ENCODE measurements around the gene CDH23.

Gene CDH23

DNA sequence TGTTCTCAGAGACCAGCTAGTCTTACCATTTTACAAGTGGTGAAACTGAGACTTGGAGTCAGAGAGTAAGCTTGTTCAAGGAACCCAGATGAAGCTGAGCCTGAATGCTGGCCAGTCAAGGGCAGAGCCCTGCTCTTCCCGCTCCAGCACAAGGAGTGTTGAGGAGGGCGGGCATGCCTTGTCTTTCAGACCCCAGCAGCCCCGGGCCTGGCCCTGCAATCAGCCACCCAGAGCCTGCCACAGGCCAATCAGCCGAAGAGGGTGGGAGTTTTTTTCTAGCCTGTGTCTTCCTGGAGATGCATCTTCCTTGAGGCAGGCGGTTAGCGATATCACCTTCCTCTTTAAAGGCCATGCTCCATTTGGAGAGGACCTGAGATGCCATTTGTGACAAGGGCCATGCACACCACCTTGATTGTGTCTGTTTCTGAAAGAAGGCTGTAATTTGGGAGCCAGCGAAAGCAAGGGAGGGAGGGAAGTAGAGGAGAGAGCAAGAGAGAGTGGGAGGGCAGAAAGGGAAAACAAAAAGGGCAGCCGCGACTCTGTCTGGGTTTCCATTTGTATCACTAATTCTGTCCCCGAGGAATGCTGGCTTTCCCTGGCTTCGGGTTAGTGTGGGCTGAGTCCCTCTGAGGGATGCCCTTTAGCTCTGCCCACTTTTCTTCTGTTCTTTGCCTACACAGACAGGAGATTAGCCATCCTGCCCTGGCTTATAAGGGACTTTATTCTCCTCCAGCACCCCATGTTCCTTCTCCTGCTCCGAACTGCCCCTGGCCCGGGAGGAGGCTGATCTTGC, 8.0 kb downstream of the CDH23 start:
- TF ChIP-seq, protein P1, sequence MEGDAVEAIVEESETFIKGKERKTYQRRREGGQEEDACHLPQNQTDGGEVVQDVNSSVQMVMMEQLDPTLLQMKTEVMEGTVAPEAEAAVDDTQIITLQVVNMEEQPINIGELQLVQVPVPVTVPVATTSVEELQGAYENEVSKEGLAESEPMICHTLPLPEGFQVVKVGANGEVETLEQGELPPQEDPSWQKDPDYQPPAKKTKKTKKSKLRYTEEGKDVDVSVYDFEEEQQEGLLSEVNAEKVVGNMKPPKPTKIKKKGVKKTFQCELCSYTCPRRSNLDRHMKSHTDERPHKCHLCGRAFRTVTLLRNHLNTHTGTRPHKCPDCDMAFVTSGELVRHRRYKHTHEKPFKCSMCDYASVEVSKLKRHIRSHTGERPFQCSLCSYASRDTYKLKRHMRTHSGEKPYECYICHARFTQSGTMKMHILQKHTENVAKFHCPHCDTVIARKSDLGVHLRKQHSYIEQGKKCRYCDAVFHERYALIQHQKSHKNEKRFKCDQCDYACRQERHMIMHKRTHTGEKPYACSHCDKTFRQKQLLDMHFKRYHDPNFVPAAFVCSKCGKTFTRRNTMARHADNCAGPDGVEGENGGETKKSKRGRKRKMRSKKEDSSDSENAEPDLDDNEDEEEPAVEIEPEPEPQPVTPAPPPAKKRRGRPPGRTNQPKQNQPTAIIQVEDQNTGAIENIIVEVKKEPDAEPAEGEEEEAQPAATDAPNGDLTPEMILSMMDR (IDR thresholded peaks at IDR 0.05), result no peak

DNA sequence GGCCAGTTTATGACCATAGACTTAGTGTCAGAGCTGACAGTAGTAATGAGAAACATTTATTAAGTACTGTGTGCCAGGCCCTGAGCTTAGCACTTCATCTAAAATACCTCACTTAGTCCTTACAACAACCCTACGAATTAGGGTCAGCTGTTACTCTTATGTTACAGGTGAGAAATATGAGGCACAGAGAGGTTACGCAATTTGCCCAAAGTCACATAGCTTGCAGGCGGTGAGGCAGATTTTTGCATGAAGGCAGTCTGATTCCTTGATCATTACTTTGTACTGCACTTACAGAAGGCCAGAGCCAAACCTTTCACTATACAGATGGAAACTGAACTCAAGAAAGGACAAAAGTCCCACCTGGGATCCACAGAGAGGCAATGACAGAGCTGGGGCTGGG, 10.2 kb downstream of the CDH23 start:
- TF ChIP-seq, protein P1 (IDR thresholded peaks at IDR 0.05), result no peak

DNA sequence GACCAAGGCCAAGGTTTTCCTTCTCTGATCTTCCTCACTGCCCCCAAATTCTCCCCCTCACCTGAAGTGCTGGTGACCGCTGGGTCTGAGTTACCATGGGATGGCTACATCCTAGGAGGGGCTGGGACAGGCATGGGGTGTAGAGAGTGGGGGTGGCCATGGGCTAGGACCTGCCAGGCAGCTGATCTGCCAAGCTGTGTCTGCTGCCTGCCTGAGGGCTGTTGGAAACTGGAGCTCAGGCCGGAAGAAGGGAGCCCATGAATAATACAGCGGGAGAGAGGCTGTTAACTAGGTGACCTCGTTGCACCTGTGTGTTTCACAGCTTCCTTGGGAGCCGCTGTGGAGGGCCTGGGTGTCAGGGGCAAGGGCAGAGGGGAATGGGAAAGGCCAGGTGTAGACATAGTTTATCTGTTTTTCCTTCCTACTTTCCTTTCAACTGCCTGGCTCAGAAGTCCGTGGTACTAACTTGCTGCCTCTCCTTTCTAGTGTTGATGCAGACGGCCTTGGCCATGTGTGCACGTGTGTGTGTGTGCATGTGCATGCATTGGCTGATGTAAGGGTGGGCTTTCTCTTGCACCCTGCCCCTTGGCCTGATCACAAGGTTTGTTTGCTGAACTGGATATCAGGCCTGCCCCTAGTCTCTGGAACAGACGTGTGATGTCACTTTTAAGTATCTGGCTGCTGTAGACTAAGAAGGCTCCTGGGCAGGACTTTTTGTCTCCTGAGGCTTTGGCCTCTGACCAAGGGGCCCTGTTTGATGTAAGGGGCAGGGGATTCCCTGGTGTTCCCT, 11.9 kb downstream of the CDH23 start:
- TF ChIP-seq, protein P1 (IDR thresholded peaks at IDR 0.05), result no peak

DNA sequence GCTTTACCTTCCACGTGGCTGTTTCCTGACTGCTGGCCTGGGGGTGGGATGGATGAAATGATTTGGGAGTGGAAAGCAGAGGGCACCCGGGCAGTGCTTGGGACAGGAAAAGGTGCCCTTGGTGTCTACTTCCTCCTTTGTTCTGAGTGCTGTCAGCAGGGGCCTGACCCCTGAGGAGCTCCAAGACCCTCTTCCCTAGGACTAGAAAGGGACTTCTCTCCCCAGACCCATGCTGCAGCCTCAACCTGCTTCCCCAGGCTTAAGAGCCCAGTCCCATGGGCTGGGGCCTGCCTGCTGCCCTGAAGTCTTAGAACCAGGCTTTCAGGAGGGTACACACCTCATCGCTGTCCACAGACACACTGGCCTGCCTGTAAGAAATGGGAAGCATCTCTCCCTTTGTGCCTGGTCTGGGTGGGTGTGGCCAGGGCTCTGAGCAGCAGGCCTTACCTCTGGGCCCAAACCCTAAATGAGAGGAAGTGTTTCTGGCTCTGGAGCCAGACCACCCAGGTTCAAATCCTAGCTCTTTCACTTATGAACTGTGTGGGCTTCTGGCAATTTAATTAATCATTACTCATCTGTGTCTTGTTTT, 12.9 kb downstream of the CDH23 start:
- TF ChIP-seq, protein P1 (IDR thresholded peaks at IDR 0.05), result no peak

DNA sequence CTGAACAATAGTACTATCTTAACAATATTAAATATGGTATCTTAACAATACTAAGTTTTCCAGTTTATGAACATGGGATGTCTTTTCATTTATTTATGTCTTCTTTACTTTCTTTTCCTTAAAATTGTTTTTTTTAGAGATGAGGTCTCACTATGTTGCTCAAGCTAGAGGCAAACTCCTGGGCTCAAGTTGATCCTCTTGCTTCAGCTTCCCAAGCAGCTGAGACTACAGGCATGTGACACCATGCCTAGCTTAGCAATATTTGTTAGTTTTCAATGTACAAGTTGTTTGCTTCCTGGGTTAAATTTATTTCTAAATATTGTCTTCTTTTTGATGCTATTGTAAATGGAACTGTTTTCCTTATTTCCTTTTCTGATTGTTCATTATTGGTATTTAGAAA, 16.9 kb downstream of the CDH23 start:
- TF ChIP-seq, protein P1 (IDR thresholded peaks at IDR 0.05), result no peak

DNA sequence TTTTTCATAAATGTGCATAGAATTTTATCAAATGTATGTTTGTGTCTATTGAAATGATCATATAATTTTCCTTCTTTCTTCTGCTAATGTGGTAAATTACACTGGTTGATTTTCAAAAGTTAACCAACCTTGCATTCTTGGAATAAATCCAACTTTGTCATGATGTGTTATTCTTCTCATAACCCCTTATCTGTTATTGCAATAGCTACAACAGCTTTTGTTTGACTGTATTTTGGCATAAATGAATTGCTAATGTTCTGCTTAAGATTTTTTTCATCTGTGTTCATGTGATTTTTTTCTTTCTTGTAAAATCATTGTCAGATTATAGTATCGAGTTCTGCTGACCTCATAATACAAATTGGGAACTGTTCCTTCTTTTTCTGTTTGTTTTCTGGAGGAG, 17.6 kb downstream of the CDH23 start:
- TF ChIP-seq, protein P1 (IDR thresholded peaks at IDR 0.05), result no peak

DNA sequence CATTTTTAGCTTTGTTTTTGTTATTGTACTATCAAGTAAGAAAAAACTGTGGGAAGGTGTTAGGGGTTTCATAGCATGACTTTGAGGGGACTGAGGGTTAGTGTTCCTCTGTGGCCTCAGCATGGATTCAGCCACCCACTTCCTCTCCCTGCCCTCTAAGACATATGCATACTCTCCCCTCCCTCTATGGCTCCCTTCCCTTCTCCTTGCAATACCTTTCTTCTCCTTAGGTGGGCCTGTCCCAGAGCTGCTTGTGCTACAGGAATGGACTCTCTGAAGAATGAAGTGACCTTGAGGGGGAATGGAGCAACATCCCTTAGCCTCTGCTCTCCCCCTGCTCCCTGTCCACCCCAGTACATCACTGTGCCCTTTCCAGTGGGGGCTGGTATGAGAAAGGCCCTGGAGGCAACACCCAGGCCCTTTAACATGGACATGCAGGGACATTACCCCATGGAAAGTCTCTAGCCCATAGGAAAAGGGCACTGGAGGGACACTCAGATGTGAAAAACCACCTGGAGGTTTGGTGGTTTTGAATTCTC, 22.4 kb downstream of the CDH23 start:
- TF ChIP-seq, protein P1 (IDR thresholded peaks at IDR 0.05), result no peak

All from LNCAP (cell line).